ENCODE measurements around the gene EIF5AL1.

DNA sequence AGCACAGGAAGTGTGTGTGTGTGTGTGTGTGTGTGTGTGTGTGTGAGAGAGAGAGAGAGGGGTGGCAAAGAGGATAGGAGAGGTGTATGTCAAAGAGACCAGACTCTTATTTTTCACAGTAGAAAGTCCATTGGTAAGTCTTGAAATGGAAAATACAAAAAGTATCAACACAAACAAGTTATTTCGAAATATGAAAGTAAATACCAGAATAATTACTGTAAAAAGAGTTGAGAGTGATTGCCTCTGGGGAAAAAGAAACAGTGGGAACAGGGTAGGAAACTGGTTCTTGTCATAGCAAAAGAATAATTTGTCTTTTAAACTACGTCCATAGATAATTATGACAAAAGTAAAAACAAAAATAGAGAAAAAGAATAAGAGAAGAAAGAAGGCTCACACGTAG is 29.0 kb upstream of the EIF5AL1 start:
- TF ChIP-seq EZH2 (IDR thresholded peaks at IDR 0.05; ENCODE audit: insufficient read depth, poor library complexity, severe bottlenecking) (no peak), EZH2phosphoT487 (IDR thresholded peaks at IDR 0.05; ENCODE audit: insufficient read depth, low read depth) (no peak)
